WTC11 (cell line): Measurements from ENCODE around the gene MLH3. TPM values are rescaled to one million over a fixed set of nuclear protein-coding genes. Genes with fewer than 3 reads are reported as not detected.
A peak's percentile ranks its signal among the peaks of the same experiment; 100 is the strongest.

Source experiments
- ATAC-seq: fragments of 200-7000 bp; cut with Tn5 transposase; 2 replicates; pipeline ENCODE4 v1.10.0; 2021; ENCODE audit warnings: mild to moderate bottlenecking, moderate library complexity
- CTCF ChIA-PET: fragments of 300-600 bp; sonication (Branson Sonifier 250); formaldehyde crosslinking; loops from one replicate; lab custom pipeline; 2021; ENCODE audit warnings: antibody characterized with exemption; lab: Charles Lee
- POLR2A ChIA-PET: fragments of 350-600 bp; sonication (Branson Sonifier 250); formaldehyde crosslinking; loops from one replicate; lab custom pipeline; 2021; ENCODE audit warnings: antibody characterized with exemption; lab: Charles Lee
- DNase-seq: peaks from one replicate; pipeline ENCODE4 v3.0.0; 2021; ENCODE audit warnings: low spot score
- H3K27ac Mint-ChIP-seq: 2 replicates; pipeline ENCODE4 v1.8.0; 2021; ENCODE audit warnings: mixed read lengths
- H3K27me3 Mint-ChIP-seq: 2 replicates; pipeline ENCODE4 v1.8.0; 2021; ENCODE audit warnings: low read depth, mild to moderate bottlenecking, moderate library complexity, mixed read lengths
- H3K36me3 Mint-ChIP-seq: 2 replicates; pipeline ENCODE4 v1.8.0; 2021; ENCODE audit warnings: mixed read lengths
- H3K4me1 Mint-ChIP-seq: 2 replicates; pipeline ENCODE4 v1.8.0; 2022; ENCODE audit warnings: mixed read lengths
- H3K4me3 Mint-ChIP-seq: 2 replicates; pipeline ENCODE4 v1.8.0; 2021; ENCODE audit warnings: mild to moderate bottlenecking, moderate library complexity, mixed read lengths
- H3K9me3 Mint-ChIP-seq: 2 replicates; pipeline ENCODE4 v1.8.0; 2021; ENCODE audit warnings: mixed read lengths
- ATF1 ChIP-seq: sonication (generic); formaldehyde crosslinking; IDR thresholded peaks from 2 replicates; pipeline ENCODE4 v1.8.1; 2023; ENCODE audit warnings: mild to moderate bottlenecking, moderate library complexity, missing genetic modification reagents
- CBFB ChIP-seq: sonication (generic); formaldehyde crosslinking; IDR thresholded peaks from 2 replicates; pipeline ENCODE4 v1.8.1; 2022; ENCODE audit warnings: mild to moderate bottlenecking, low read depth, missing genetic modification reagents
- FOXK1 ChIP-seq: sonication (generic); formaldehyde crosslinking; IDR thresholded peaks from 2 replicates; pipeline ENCODE4 v1.8.0; 2022; ENCODE audit warnings: mild to moderate bottlenecking, moderate library complexity, missing genetic modification reagents
- GABPB1 ChIP-seq: sonication (generic); formaldehyde crosslinking; IDR thresholded peaks from 2 replicates; pipeline ENCODE4 v1.8.1; 2023; ENCODE audit warnings: mild to moderate bottlenecking, missing genetic modification reagents
- JUN ChIP-seq: sonication (generic); formaldehyde crosslinking; IDR thresholded peaks from 2 replicates; pipeline ENCODE4 v1.8.0; 2023; ENCODE audit warnings: mild to moderate bottlenecking, missing genetic modification reagents
- NR2C2 ChIP-seq: sonication (generic); formaldehyde crosslinking; IDR thresholded peaks from 2 replicates; pipeline ENCODE4 v1.8.0; 2022; ENCODE audit warnings: mild to moderate bottlenecking, missing genetic modification reagents
- OVOL2 ChIP-seq: fragments of 250-450 bp; sonication (Bioruptor Pico); IDR thresholded peaks from 2 replicates; pipeline ENCODE4 v1.9.0; 2021; ENCODE audit warnings: mild to moderate bottlenecking, borderline replicate concordance
- RORB ChIP-seq: fragments of 250-450 bp; sonication (Bioruptor Pico); IDR thresholded peaks from 2 replicates; pipeline ENCODE4 v1.9.0; 2021; ENCODE audit warnings: mild to moderate bottlenecking
- SMAD3 ChIP-seq: sonication (generic); formaldehyde crosslinking; IDR thresholded peaks from 2 replicates; pipeline ENCODE4 v1.8.0; 2022; ENCODE audit warnings: missing genetic modification reagents, mild to moderate bottlenecking, borderline replicate concordance
- SP1 ChIP-seq: sonication (generic); formaldehyde crosslinking; conservative IDR thresholded peaks from 2 replicates; pipeline ENCODE4 v1.8.1; 2022; ENCODE audit warnings: missing genetic modification reagents
- TEAD4 ChIP-seq: sonication (generic); formaldehyde crosslinking; IDR thresholded peaks from 2 replicates; pipeline ENCODE4 v1.8.0; 2022; ENCODE audit warnings: mild to moderate bottlenecking, missing genetic modification reagents
- TP53 ChIP-seq: sonication (generic); formaldehyde crosslinking; IDR thresholded peaks from 2 replicates; pipeline ENCODE4 v1.8.1; 2023; ENCODE audit warnings: mild to moderate bottlenecking, missing genetic modification reagents
- ZNF263 ChIP-seq: sonication (generic); formaldehyde crosslinking; IDR thresholded peaks from 2 replicates; pipeline ENCODE4 v1.8.1; 2022; ENCODE audit warnings: low read depth, mild to moderate bottlenecking, moderate library complexity, missing genetic modification reagents
- ZNF317 ChIP-seq: sonication (generic); formaldehyde crosslinking; IDR thresholded peaks from 2 replicates; pipeline ENCODE4 v1.8.1; 2023; ENCODE audit warnings: low read depth, mild to moderate bottlenecking, moderate library complexity, missing genetic modification reagents, borderline replicate concordance
- total RNA-seq: library from RNA; stranded (reverse); gene quantifications from 3 replicates; pipeline ENCODE4 v1.2.3, GENCODE V29; 2021
- TF ChIP-seq, protein P1 (sequence below): sonication (generic); formaldehyde crosslinking; IDR thresholded peaks from 2 replicates; pipeline ENCODE4 v1.8.0; 2023; ENCODE audit warnings: mild to moderate bottlenecking, missing genetic modification reagents
- TF ChIP-seq, protein P2 (sequence below): sonication (generic); formaldehyde crosslinking; IDR thresholded peaks from 2 replicates; pipeline ENCODE4 v1.8.0; 2023; ENCODE audit warnings: missing genetic modification reagents, mild to moderate bottlenecking, borderline replicate concordance
- TF ChIP-seq, protein P3 (sequence below): sonication (generic); formaldehyde crosslinking; IDR thresholded peaks from 2 replicates; pipeline ENCODE4 v1.8.0; 2022; ENCODE audit warnings: mild to moderate bottlenecking, missing genetic modification reagents
- TF ChIP-seq, protein P4 (sequence below): sonication (generic); formaldehyde crosslinking; IDR thresholded peaks from 2 replicates; pipeline ENCODE4 v1.8.0; 2022; ENCODE audit warnings: mild to moderate bottlenecking, missing genetic modification reagents
- TF ChIP-seq, protein P5 (sequence below): sonication (generic); formaldehyde crosslinking; IDR thresholded peaks from 2 replicates; pipeline ENCODE4 v1.8.0; 2022; ENCODE audit warnings: mild to moderate bottlenecking, missing genetic modification reagents
- TF ChIP-seq, protein P6 (sequence below): sonication (generic); formaldehyde crosslinking; IDR thresholded peaks from 2 replicates; pipeline ENCODE4 v1.8.1; 2022; ENCODE audit warnings: mild to moderate bottlenecking, missing genetic modification reagents, moderate library complexity, borderline replicate concordance

Gene MLH3
- total RNA-seq, 1 experiment from 2014 or later: 16.7 TPM

DNA sequence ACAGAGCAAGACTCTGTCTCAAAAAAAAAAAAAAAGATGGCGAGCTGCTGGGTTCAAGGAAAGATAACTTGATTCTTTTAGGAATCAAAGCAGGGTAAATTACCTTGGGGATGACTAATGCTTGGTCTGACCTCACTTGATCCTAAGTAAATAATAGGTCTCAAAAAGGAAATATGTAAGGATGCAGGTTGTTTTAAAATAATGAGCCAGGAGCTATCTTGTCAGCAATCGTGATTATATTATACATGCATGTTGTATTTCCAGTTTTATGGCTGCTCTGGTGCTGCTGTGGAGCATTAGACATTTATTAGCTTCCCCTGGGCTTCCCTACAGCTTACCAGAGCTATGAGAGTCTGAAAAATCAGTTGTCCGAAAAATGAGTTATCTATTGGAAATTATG, 45.9 kb downstream of the MLH3 start (continued):
- TF ChIP-seq, protein P1, sequence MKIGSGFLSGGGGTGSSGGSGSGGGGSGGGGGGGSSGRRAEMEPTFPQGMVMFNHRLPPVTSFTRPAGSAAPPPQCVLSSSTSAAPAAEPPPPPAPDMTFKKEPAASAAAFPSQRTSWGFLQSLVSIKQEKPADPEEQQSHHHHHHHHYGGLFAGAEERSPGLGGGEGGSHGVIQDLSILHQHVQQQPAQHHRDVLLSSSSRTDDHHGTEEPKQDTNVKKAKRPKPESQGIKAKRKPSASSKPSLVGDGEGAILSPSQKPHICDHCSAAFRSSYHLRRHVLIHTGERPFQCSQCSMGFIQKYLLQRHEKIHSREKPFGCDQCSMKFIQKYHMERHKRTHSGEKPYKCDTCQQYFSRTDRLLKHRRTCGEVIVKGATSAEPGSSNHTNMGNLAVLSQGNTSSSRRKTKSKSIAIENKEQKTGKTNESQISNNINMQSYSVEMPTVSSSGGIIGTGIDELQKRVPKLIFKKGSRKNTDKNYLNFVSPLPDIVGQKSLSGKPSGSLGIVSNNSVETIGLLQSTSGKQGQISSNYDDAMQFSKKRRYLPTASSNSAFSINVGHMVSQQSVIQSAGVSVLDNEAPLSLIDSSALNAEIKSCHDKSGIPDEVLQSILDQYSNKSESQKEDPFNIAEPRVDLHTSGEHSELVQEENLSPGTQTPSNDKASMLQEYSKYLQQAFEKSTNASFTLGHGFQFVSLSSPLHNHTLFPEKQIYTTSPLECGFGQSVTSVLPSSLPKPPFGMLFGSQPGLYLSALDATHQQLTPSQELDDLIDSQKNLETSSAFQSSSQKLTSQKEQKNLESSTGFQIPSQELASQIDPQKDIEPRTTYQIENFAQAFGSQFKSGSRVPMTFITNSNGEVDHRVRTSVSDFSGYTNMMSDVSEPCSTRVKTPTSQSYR: no peak

DNA sequence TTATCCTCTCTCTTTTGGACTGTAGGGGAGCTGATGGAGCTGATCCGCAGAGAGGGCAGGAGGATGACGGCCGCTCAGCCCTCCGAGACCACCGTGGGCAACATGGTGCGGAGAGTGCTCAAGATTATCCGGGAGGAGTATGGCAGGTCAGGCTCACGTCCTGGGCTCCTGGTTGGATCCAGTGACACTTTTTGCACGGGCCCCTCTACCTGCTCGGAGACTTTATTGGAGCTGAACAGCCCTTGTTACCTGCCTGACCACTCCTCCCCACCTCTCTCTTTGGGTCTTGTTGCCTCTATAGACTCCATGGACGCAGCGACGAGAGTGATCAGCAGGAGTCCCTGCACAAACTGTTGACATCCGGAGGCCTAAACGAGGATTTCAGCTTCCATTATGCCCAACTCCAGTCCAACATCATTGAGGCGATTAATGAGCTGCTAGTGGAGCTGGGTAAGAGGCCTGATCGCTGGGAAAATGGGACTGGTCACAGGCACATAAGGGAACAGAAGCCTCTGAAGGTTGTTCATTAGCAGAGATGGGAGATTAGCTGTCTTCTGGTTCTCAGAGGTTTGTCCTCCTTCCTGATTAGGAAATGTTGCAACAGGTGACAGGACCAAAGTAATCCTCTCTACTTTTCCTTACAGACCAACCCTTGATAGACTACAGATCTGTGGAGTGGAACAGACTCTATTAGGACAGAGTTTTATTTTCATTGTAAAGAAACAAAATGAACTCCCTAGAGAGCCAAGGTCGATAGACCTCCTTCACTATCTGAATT, 47.8 kb downstream of the MLH3 start:
- H3K27ac Mint-ChIP-seq: peak overlapping the region; percentile 39; the same call in 1 of the 2 replicates

DNA sequence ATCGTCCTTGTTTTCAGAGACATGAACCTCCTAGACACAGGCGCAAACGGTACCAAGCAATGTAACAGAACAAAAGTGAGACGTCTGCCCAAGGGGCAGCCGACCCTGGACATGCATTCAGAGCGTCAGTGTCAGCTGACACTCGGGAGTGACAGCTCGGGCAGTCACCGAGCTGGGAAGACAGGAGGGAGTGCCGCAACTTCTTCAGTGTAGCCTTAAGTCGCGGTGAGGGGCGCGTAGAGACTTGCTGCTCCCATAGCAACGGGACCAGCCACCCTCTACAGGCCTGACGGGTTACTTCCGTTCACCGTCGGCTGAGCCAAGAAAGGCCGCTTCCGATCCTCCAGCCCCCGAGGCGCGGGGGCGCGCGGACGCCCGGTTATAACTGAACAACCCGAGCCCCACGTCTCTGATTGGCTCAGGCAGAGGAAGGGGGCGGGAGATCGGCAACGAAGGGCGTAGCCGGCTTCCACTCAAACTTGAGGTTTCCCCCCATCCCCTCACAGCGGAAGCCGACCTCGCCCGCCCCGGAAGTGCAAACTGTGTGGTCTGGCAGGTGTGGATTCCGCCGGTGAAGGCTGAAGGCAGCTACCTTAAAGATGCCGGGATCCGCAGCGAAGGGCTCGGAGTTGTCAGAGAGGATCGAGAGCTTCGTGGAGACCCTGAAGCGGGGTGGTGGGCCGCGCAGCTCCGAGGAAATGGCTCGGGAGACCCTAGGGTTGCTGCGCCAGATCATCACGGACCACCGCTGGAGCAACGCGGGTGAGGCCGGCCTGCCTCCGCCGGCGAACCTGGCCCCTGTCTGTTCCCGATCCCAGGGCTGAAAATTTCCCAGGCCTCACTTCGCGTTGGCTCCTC, 48.6 kb downstream of the MLH3 start, which contains the start of gene EIF2B2:
Gene EIF2B2, plus strand, starts transcription at position 530 of the 858 bp plus-strand sequence. Its CDS starts 70 bp downstream, at position 600.
- ChIA-PET POLR2A (interaction anchor here (0.8 to 1.0 kb wide), 3 partner anchors 12 to 28 kb away, joined by 3 to 8 read pairs (median 3); no protein-coding TSS in a partner anchor), CTCF (interaction anchor here (1.0 to 3.2 kb wide), 7 partner anchors 47 to 142 kb away, joined by 3 to 22 read pairs (median 4); partner anchors contain the start of genes ACYP1, PGF and RPS6KL1)
- H3K4me3 Mint-ChIP-seq: peak within 1 kb of the TSS; percentile 90
- TF ChIP-seq CBFB (CRISPR knock-in tag) (0 out of 2 replicates have a peak, but pooled peaks have one; percentile 42), RORB (CRISPR knock-in tag) (no peak), GABPB1 (peak; percentile 45; the same call in 1 of the 2 replicates), SP1 (CRISPR knock-in tag) (0 out of 2 replicates have a peak, but pooled peaks have one; percentile 64), TEAD4 (no peak), JUN (CRISPR knock-in tag) (no peak), FOXK1 (peak; percentile 49), ZNF263 (no peak), OVOL2 (CRISPR knock-in tag) (no peak), ZNF317 (CRISPR knock-in tag) (no peak), NR2C2 (CRISPR knock-in tag) (peak; percentile 89), TP53 (CRISPR knock-in tag) (no peak)
- TF ChIP-seq, protein P2, sequence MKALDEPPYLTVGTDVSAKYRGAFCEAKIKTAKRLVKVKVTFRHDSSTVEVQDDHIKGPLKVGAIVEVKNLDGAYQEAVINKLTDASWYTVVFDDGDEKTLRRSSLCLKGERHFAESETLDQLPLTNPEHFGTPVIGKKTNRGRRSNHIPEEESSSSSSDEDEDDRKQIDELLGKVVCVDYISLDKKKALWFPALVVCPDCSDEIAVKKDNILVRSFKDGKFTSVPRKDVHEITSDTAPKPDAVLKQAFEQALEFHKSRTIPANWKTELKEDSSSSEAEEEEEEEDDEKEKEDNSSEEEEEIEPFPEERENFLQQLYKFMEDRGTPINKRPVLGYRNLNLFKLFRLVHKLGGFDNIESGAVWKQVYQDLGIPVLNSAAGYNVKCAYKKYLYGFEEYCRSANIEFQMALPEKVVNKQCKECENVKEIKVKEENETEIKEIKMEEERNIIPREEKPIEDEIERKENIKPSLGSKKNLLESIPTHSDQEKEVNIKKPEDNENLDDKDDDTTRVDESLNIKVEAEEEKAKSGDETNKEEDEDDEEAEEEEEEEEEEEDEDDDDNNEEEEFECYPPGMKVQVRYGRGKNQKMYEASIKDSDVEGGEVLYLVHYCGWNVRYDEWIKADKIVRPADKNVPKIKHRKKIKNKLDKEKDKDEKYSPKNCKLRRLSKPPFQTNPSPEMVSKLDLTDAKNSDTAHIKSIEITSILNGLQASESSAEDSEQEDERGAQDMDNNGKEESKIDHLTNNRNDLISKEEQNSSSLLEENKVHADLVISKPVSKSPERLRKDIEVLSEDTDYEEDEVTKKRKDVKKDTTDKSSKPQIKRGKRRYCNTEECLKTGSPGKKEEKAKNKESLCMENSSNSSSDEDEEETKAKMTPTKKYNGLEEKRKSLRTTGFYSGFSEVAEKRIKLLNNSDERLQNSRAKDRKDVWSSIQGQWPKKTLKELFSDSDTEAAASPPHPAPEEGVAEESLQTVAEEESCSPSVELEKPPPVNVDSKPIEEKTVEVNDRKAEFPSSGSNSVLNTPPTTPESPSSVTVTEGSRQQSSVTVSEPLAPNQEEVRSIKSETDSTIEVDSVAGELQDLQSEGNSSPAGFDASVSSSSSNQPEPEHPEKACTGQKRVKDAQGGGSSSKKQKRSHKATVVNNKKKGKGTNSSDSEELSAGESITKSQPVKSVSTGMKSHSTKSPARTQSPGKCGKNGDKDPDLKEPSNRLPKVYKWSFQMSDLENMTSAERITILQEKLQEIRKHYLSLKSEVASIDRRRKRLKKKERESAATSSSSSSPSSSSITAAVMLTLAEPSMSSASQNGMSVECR (CRISPR knock-in tag): peak; percentile 78; the same call in 1 of the 2 replicates
- TF ChIP-seq, protein P3, sequence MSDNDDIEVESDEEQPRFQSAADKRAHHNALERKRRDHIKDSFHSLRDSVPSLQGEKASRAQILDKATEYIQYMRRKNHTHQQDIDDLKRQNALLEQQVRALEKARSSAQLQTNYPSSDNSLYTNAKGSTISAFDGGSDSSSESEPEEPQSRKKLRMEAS: peak; percentile 75
- TF ChIP-seq, protein P4, sequence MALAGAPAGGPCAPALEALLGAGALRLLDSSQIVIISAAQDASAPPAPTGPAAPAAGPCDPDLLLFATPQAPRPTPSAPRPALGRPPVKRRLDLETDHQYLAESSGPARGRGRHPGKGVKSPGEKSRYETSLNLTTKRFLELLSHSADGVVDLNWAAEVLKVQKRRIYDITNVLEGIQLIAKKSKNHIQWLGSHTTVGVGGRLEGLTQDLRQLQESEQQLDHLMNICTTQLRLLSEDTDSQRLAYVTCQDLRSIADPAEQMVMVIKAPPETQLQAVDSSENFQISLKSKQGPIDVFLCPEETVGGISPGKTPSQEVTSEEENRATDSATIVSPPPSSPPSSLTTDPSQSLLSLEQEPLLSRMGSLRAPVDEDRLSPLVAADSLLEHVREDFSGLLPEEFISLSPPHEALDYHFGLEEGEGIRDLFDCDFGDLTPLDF (CRISPR knock-in tag): no peak
- TF ChIP-seq, protein P5, sequence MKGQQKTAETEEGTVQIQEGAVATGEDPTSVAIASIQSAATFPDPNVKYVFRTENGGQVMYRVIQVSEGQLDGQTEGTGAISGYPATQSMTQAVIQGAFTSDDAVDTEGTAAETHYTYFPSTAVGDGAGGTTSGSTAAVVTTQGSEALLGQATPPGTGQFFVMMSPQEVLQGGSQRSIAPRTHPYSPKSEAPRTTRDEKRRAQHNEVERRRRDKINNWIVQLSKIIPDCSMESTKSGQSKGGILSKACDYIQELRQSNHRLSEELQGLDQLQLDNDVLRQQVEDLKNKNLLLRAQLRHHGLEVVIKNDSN (CRISPR knock-in tag): peak; percentile 33; the same call in 1 of the 2 replicates
- TF ChIP-seq, protein P6, sequence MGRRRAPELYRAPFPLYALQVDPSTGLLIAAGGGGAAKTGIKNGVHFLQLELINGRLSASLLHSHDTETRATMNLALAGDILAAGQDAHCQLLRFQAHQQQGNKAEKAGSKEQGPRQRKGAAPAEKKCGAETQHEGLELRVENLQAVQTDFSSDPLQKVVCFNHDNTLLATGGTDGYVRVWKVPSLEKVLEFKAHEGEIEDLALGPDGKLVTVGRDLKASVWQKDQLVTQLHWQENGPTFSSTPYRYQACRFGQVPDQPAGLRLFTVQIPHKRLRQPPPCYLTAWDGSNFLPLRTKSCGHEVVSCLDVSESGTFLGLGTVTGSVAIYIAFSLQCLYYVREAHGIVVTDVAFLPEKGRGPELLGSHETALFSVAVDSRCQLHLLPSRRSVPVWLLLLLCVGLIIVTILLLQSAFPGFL (CRISPR knock-in tag): no peak

More for the DNA sequence above, 47.8 kb downstream of the MLH3 start:
- POLR2A ChIA-PET: interaction anchor here (0.8 kb wide), 1 partner anchor 11 kb away, joined by 3 read pairs; no protein-coding TSS in a partner anchor
- CTCF ChIA-PET: interaction anchor here (0.6 to 3.2 kb wide), 7 partner anchors 48 to 655 kb away, joined by 3 to 22 read pairs (median 5); partner anchors contain the start of genes ACYP1, PGF and RPS6KL1
- no peak for ATAC-seq
- Mint-ChIP-seq H3K4me3 (peak overlapping the region; percentile 90), H3K27me3 (no peaks in the 10 kb centered on the region), H3K4me1 (peaks cover 13% of the 10 kb centered on the region), H3K9me3 (peaks cover 4% of the 10 kb centered on the region), H3K36me3 (peaks cover 33% of the 10 kb centered on the region)
- no peak for TF ChIP-seq ATF1
- no peak for TF ChIP-seq ZNF263
- TF ChIP-seq TEAD4: no peak
- no peak for TF ChIP-seq SMAD3 (CRISPR knock-in tag)
- no peak for DNase-seq

More for the DNA sequence above, 48.6 kb downstream of the MLH3 start, which contains the start of gene EIF2B2:
- Mint-ChIP-seq H3K27me3 (no peaks in the 10 kb centered on the region), H3K4me1 (peaks cover 13% of the 10 kb centered on the region), H3K27ac (peak within 1 kb of the TSS; percentile 56), H3K36me3 (peaks cover 27% of the 10 kb centered on the region), H3K9me3 (peaks cover 4% of the 10 kb centered on the region)
- ATAC-seq (peak; percentile 98), DNase-seq (peak; percentile 100)
